GF-D8 (cell line): Measurements from ENCODE around the gene CALCOCO2.
"Not testable (repeated sequence)": the region's sequence is repeated elsewhere in the genome, so short reads cannot be mapped to it uniquely, and the experiment has no call there.

Experiments
- DNase-seq: peaks from one replicate; lab custom pipeline; 2025; lab: John Stamatoyannopoulos, UW

CALCOCO2 gene

GRCh38 chr17:48830840-48831548 lies at the start of gene CALCOCO2:
Gene CALCOCO2 (plus strand): TSS chr17:48831035. CDS start chr17:48841708, 10,673 bp downstream.
- peak; percentile 67 for DNase-seq

- no peak for DNase-seq
Observed at GRCh38 chr17:48787828-48788227, 43.0 kb upstream of the CALCOCO2 start.

GRCh38 chr17:48790607-48791127 lies 40.2 kb upstream of the CALCOCO2 start:
- no peak for DNase-seq

- DNase-seq: peak; percentile 43
Observed at GRCh38 chr17:48791128-48792032, 39.5 kb upstream of the CALCOCO2 start.

GRCh38 chr17:48792033-48792798 lies 38.6 kb upstream of the CALCOCO2 start:
- DNase-seq: no peak

- no peak for DNase-seq
Observed at GRCh38 chr17:48795444-48796162, 35.2 kb upstream of the CALCOCO2 start.

- not testable (repeated sequence) for DNase-seq
Observed at GRCh38 chr17:48796163-48796522, 34.7 kb upstream of the CALCOCO2 start.

GRCh38 chr17:48799069-48799723 lies 31.6 kb upstream of the CALCOCO2 start:
- DNase-seq: no peak

- DNase-seq: no peak
Observed at GRCh38 chr17:48800626-48801217, 30.1 kb upstream of the CALCOCO2 start.

GRCh38 chr17:48804936-48805411 lies 25.9 kb upstream of the CALCOCO2 start:
- DNase-seq: no peak

- no peak for DNase-seq
Observed at GRCh38 chr17:48809182-48809581, 21.7 kb upstream of the CALCOCO2 start.

GRCh38 chr17:48812001-48812400 lies 18.8 kb upstream of the CALCOCO2 start:
- no peak for DNase-seq

- no peak for DNase-seq
Observed at GRCh38 chr17:48814504-48814903, 16.3 kb upstream of the CALCOCO2 start.

- no peak for DNase-seq
Observed at GRCh38 chr17:48815311-48815710, 15.5 kb upstream of the CALCOCO2 start.

GRCh38 chr17:48816438-48816773 lies 14.4 kb upstream of the CALCOCO2 start:
- no peak for DNase-seq

- no peak for DNase-seq
Observed at GRCh38 chr17:48816774-48817590, 13.9 kb upstream of the CALCOCO2 start, which contains the start of gene TTLL6. Gene TTLL6 (minus strand): TSS chr17:48817229. CDS start chr17:48817072, 157 bp downstream.

GRCh38 chr17:48818361-48818841 lies 12.4 kb upstream of the CALCOCO2 start:
- DNase-seq: no peak

GRCh38 chr17:48819466-48819865 lies 11.4 kb upstream of the CALCOCO2 start:
- DNase-seq: no peak

GRCh38 chr17:48820936-48821335 lies 9.9 kb upstream of the CALCOCO2 start:
- not testable (repeated sequence) for DNase-seq
